GM19468 (cell line): ENCODE data around the gene PDZD2.
"Not testable (repeated sequence)": the region's sequence is repeated elsewhere in the genome, so short reads cannot be mapped to it uniquely, and the experiment has no call there.

ENCODE experiments used
- ATAC-seq: cut with Tn5 transposase; IDR thresholded peaks from one replicate; pipeline ENCODE4 v1.9.1; 2021; ENCODE audit warnings: mild to moderate bottlenecking, moderate library complexity, moderate number of reproducible peaks; ENCODE audit not compliant: unreplicated experiment; ENCODE audit errors: extremely low read depth

PDZD2 gene

GRCh38 chr5:31944684-31945445 is 305.9 kb downstream of the PDZD2 start:
- no peak for ATAC-seq

GRCh38 chr5:31948006-31948405 is 309.1 kb downstream of the PDZD2 start:
- ATAC-seq: no peak

GRCh38 chr5:31952067-31952466 is 313.1 kb downstream of the PDZD2 start:
- no peak for ATAC-seq

GRCh38 chr5:31954091-31954490 is 315.2 kb downstream of the PDZD2 start:
- no peak for ATAC-seq

GRCh38 chr5:31957151-31957550 is 318.2 kb downstream of the PDZD2 start:
- ATAC-seq: no peak

GRCh38 chr5:31962351-31962751 is 323.4 kb downstream of the PDZD2 start:
- no peak for ATAC-seq

GRCh38 chr5:31962871-31963307 is 324.0 kb downstream of the PDZD2 start:
- no peak for ATAC-seq

GRCh38 chr5:31963358-31964006 is 324.6 kb downstream of the PDZD2 start:
- ATAC-seq: no peak

GRCh38 chr5:31964007-31964360 is 325.1 kb downstream of the PDZD2 start:
- ATAC-seq: no peak

- ATAC-seq: no peak
These were observed 326.3 kb downstream of the PDZD2 start for GRCh38 chr5:31965227-31965626.

- no peak for ATAC-seq
These were observed 328.0 kb downstream of the PDZD2 start for GRCh38 chr5:31966936-31967335.

GRCh38 chr5:31967461-31967860 is 328.5 kb downstream of the PDZD2 start:
- ATAC-seq: no peak

- no peak for ATAC-seq
These were observed 333.6 kb downstream of the PDZD2 start for GRCh38 chr5:31972558-31972957.

- ATAC-seq: not testable (repeated sequence)
These were observed 336.3 kb downstream of the PDZD2 start for GRCh38 chr5:31975189-31975612.

GRCh38 chr5:31976169-31976568 is 337.2 kb downstream of the PDZD2 start:
- ATAC-seq: no peak

- no peak for ATAC-seq
These were observed 342.5 kb downstream of the PDZD2 start for GRCh38 chr5:31981361-31981945.

- ATAC-seq: no peak
These were observed 343.1 kb downstream of the PDZD2 start for GRCh38 chr5:31982027-31982426.

- no peak for ATAC-seq
These were observed 343.7 kb downstream of the PDZD2 start for GRCh38 chr5:31982621-31983020.

GRCh38 chr5:31983851-31984250 is 344.9 kb downstream of the PDZD2 start:
- no peak for ATAC-seq

- no peak for ATAC-seq
These were observed 345.8 kb downstream of the PDZD2 start for GRCh38 chr5:31984691-31985090.

- no peak for ATAC-seq
These were observed 347.2 kb downstream of the PDZD2 start for GRCh38 chr5:31986101-31986500.
